A549 treated with CORT108297 at 1 μM for 4 hours (cell line): ENCODE measurements around the gene CSNK1G2. TPM values are rescaled to one million over a fixed set of nuclear protein-coding genes. Genes with fewer than 3 reads are reported as not detected.

Experiments
- total RNA-seq: library from RNA; stranded (reverse); fragments of 200-300 nt; extraction: Qiagen RNA extraction; gene quantifications from 5 replicates; pipeline ENCODE4 v1.2.3, GENCODE V29; 2022

Gene CSNK1G2
- total RNA-seq: 33.9 to 53.7 TPM (median 52.8 TPM) in 5 replicates

GRCh38 chr19:1941146-1942077, at the start of gene CSNK1G2:
CSNK1G2 (plus strand) TSS chr19:1941172; CDS start chr19:1969773, 28,601 bp downstream.

GRCh38 chr19:1905110-1905862, 35.7 kb upstream of the CSNK1G2 start, which contains the start of the genes ADAT3 and SCAMP4:
ADAT3 (plus strand) TSS chr19:1905399; CDS start chr19:1912048, 6,649 bp downstream.
SCAMP4 (plus strand) TSS chr19:1905399; CDS start chr19:1915020, 9,621 bp downstream.

DNA sequence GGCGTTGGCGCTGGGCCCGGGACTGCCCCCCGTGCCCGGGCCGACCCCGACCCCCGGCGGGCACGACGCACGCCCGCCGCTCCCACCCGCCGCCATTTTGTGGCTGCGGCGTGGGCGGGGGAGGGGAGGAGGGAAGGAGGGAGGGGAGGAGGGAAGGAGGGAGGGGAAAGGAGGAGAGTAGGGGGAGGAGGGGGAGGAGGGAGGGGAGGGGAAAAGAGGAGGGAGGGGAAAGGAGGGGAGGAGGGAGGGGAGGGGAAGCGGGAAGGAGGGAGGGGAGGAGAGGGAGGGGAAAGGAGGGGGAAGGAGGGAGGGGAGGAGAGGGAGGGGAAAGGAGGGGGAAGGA, 74.6 kb downstream of the CSNK1G2 start, which contains the start of gene BTBD2:
Gene BTBD2 (minus strand): TSS at position 107 of the 343 bp plus-strand sequence. CDS start 11 bp downstream, at position 96.

Other genes with a start within 250 kb of the CSNK1G2 start
- not detected in 5 replicates for gene ONECUT3, start 187.7 kb upstream of the CSNK1G2 start, total RNA-seq
- gene ATP8B3, start 128.9 kb upstream of the CSNK1G2 start, total RNA-seq: 1.9 to 3.1 TPM (median 2.8 TPM) in 5 replicates
- 16.8 to 21.2 TPM (median 20.8 TPM) in 5 replicates for gene REXO1, start 92.7 kb upstream of the CSNK1G2 start, total RNA-seq
- gene KLF16, start 77.6 kb upstream of the CSNK1G2 start, total RNA-seq: 16.4 to 31.3 TPM (median 27.5 TPM) in 5 replicates
- 19.9 to 42.6 TPM (median 40.1 TPM) in 5 replicates for gene ABHD17A, start 55.7 kb upstream of the CSNK1G2 start, total RNA-seq
- gene ADAT3, start 35.8 kb upstream of the CSNK1G2 start, total RNA-seq: 3.0 to 7.5 TPM (median 6.2 TPM) in 5 replicates
- 49.4 to 72.7 TPM (median 50.7 TPM) in 5 replicates for gene SCAMP4, start 35.8 kb upstream of the CSNK1G2 start, total RNA-seq
- 31.2 to 47.9 TPM (median 44.4 TPM) in 5 replicates for gene BTBD2, start 74.5 kb downstream of the CSNK1G2 start, total RNA-seq
- 39.5 to 67.8 TPM (median 62.7 TPM) in 5 replicates for gene MKNK2, start 110.1 kb downstream of the CSNK1G2 start, total RNA-seq
- gene MOB3A, start 155.2 kb downstream of the CSNK1G2 start, total RNA-seq: 10.1 to 12.6 TPM (median 11.4 TPM) in 5 replicates
- 0.40 to 0.66 TPM (median 0.50 TPM) in 5 replicates for gene IZUMO4, start 155.7 kb downstream of the CSNK1G2 start, total RNA-seq
- gene AP3D1, start 210.4 kb downstream of the CSNK1G2 start, total RNA-seq: 68.0 to 83.8 TPM (median 81.2 TPM) in 5 replicates
- gene DOT1L, start 222.8 kb downstream of the CSNK1G2 start, total RNA-seq: 10.4 to 18.6 TPM (median 17.5 TPM) in 5 replicates